ENCODE data around the gene SIRT2.
"Not testable (repeated sequence)": the region's sequence is repeated elsewhere in the genome, so short reads cannot be mapped to it uniquely, and the experiment has no call there.

Gene SIRT2

GRCh38 chr19:38899447-38900201 lies at the start of gene SIRT2, which contains the start of gene NFKBIB:
Gene SIRT2 (minus strand): TSS chr19:38899618. CDS start chr19:38899521, 97 bp downstream.
Gene NFKBIB (plus strand): TSS chr19:38899969. CDS start chr19:38900033, 64 bp downstream.
- DNase-seq (ENCODE audit: low read depth in 2 of 2) = peak; percentile 97 to 98

DNA sequence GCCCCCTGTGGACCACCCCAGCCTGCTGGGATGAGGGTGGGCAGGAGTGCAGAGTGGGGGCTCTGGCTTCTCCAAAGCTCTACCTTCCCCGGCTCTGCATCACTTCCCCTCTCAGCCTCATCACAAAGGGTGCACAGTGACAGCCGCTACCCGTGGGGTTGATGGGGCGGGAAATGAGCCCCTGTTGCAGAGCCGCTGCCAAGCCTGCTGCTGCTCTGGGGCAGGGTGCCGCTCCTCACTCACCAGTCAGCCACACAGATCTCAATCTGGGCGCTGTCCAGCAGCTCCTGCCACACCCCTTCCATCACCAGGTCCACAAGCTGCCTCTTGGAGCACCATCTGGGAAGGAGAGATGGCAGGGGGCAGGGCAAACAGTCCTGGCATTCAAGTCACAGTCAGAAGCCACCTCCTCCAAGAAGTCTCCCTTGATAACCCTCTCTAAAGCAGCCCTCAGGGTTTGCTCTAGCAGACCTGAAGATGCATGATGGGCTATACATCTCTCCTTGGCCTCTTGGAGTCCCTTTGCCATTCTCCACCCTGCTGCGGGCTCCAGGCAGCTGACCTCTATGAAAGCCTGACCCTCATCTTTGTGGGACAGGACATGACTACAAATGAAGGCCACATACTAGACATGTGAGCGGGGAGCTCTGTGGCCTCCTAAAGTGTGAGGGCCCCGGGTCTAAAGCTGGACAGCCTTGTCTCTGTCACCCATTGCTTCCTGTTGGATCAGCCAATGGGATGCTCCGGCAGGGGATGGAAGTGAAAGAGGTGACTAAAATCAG lies 47.0 kb upstream of the SIRT2 start:
- DNase-seq (ENCODE audit: low read depth in 2 of 2) = no peak

- no peak for DNase-seq (ENCODE audit: low read depth in 2 of 2)
These were observed 46.3 kb upstream of the SIRT2 start for GRCh38 chr19:38945562-38946228.

DNA sequence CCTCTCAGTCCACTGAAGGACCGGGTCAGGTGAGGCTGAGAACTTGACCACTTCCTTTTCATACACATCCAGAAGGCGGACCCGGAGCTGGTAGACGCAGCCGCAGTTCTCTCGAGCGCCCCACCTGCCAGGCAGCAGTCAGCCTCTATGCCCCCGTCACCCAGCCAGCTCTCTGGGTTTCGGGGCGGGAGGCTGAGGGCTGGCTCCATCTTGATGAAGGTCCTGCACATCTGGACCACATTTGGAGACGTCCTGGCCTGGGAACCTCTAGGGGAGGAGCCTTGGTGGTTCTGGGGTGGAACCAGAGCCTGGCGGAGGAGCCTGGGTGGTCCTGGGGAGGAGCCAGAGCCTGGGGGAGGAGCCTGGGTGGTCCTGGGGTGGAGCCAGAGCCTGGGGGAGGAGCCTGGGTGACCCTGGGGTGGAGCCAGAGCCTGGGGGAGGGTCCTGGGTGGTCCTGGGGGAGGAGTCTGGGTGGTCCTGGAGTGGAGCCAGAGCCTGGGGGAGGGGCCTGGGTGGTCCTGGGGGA lies 45.6 kb upstream of the SIRT2 start:
- no peak for DNase-seq (ENCODE audit: low read depth in 2 of 2)

GRCh38 chr19:38942471-38943181 lies 43.2 kb upstream of the SIRT2 start:
- DNase-seq (ENCODE audit: low read depth in 2 of 2) = no peak

DNA sequence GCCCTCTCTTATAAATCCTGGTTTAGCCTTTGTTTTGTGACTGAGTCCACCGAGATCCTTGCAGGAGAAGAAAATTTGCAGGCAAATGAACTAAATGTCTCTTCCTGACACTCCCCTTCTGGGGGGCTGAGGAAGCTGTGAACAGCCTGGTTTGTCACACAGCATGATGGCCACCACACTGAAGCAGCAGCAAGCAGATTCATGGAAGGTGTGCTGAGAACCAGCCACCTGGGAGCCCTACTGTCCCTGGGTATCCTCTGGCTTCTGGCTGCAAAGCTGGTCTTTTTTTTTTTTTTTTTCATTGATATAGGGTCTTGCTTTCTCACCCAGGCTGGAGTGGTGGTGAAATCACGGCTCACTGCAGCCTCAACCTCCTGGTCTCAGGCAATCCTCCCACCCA lies 42.6 kb upstream of the SIRT2 start:
- no peak for DNase-seq (ENCODE audit: low read depth in 2 of 2)

- not testable (repeated sequence) for DNase-seq (ENCODE audit: low read depth in 2 of 2)
These were observed 42.0 kb upstream of the SIRT2 start for GRCh38 chr19:38941466-38941865.

DNA sequence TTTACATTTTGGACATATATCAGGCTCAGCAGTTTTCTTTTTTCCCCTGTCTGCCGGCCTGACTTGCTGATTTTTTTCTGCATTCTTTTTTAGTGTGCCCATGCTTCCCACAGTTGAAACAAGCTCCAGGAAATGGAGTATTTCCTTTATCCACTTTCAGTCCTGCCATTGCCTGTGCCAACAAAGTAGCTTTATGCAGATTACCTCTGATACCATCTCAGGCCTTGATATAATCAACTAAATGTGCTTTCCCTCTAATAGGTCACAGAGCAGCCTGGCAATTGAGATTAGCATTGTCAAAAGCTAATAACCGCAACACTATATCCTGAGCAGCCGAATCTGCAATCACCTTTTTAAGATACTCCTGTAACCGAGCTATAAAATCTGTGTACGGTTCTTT lies 40.5 kb upstream of the SIRT2 start:
- DNase-seq (ENCODE audit: low read depth in 2 of 2) = no peak

- DNase-seq (ENCODE audit: low read depth in 2 of 2) = no peak
These were observed 34.1 kb upstream of the SIRT2 start for GRCh38 chr19:38933544-38933943.

- peak in 1 of 2 donors; percentile 42 for DNase-seq (ENCODE audit: low read depth in 2 of 2)
These were observed 33.2 kb upstream of the SIRT2 start for GRCh38 chr19:38932425-38933179.

DNA sequence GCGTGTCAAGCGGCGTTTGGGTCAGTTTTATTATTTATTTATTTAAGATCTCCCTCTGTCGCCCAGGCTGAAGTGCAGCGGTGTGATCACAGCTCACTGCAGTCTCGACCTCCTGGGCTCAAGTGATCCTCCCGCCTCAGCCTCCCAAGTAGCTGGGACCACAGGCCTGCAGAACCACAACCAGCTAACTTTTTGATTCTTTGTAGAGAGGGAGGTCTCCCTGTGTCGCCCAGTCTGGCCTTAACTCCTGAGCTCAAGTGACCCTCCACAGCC lies 32.0 kb upstream of the SIRT2 start:
- no peak for DNase-seq (ENCODE audit: low read depth in 2 of 2)

GRCh38 chr19:38930776-38931520 lies 31.5 kb upstream of the SIRT2 start, which contains the start of gene MRPS12:
Gene MRPS12 (plus strand): TSS chr19:38930944. CDS start chr19:38931295, 351 bp downstream.
- peak; percentile 97 for DNase-seq (ENCODE audit: low read depth in 2 of 2)

DNA sequence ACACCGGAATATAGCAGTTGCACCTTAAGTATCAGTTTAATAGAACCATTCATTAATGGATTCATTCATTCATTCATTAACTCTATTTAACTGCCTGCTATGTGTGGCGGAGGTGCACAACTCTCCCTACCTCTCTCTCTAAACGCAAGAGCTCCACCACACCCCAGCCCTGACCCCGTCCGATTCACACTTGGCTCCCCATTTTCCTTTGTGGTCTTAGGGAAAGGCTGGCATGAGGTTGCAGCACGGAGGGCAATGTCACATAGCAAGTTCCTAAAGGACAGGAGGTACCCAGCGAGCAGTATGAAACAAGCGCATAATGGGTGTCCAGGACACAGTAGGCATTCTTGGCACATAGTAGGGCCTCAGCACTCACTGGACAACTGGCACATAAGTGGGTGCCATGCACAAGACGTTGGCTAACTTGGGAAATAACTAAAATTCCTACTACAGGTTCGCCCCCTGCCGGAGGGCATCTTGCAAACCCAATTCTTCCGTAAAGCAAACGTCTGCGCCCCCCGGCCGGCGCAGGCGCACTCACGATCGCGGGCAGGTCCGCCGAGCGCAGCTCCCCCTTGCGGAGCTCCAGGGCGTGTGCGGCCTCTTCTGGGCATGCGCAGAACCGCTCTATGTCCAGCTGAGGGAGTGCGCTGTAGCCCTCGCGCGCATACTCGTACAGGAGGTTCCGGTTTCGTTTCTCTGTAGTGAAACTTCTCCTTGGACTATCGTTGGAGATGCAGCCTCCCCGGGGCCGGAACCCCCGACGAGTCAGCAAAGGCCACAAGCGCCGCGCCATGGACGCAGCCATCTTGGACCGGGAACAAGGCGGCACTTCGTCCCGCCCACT lies 30.7 kb upstream of the SIRT2 start, which contains the start of gene SARS2:
SARS2 (minus strand) TSS at position 835 of the 847 bp plus-strand sequence; CDS start at position 808, 27 bp downstream.
- peak; percentile 84 to 87 for DNase-seq (ENCODE audit: low read depth in 2 of 2)

DNA sequence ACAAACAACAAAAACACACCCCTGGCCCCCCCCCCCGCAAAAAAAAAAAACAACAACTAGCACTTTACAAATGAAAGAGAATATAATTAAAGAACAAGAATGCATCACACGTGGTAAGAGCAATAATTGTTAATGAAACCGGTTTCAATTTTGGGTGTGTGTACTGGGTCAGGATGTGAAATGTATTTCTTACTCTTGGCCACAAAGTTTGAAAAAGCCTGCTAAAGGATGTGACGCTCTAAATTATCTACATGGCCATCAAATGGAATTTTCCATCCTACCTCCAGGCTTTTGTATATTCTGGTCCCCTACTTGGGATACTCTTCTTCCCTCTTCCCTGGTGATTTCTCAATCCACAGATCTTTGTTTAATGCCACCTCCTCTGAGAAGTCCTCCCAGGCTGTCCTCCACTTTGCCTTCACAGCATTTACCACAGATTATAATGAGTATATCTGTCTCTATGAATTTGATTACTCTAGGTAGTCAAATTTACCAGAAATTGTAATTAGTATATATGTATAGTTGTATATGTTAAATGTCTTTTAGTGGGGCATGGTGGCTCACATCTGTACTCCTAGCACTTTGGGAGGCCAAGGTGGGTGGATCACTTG lies 29.1 kb upstream of the SIRT2 start:
- DNase-seq (ENCODE audit: low read depth in 2 of 2) = no peak

- no peak for DNase-seq (ENCODE audit: low read depth in 2 of 2)
These were observed 25.0 kb upstream of the SIRT2 start for GRCh38 chr19:38924388-38924787.

GRCh38 chr19:38922482-38922881 lies 23.1 kb upstream of the SIRT2 start:
- DNase-seq (ENCODE audit: low read depth in 2 of 2) = no peak

GRCh38 chr19:38921420-38922274 lies 22.2 kb upstream of the SIRT2 start:
- DNase-seq (ENCODE audit: low read depth in 2 of 2) = no peak

All from activated CD4-positive, alpha-beta T cell treated with anti-CD3 and anti-CD28 coated beads for 24 hours (primary cell).